ENCODE measurements around the gene ADGRG1.

ADGRG1 gene

GRCh38 chr16:57620335-57621231 lies 7.8 kb upstream of the ADGRG1 start:
- DNase-seq (ENCODE audit: low read depth), result no peak
- TF ChIP-seq, protein P1, sequence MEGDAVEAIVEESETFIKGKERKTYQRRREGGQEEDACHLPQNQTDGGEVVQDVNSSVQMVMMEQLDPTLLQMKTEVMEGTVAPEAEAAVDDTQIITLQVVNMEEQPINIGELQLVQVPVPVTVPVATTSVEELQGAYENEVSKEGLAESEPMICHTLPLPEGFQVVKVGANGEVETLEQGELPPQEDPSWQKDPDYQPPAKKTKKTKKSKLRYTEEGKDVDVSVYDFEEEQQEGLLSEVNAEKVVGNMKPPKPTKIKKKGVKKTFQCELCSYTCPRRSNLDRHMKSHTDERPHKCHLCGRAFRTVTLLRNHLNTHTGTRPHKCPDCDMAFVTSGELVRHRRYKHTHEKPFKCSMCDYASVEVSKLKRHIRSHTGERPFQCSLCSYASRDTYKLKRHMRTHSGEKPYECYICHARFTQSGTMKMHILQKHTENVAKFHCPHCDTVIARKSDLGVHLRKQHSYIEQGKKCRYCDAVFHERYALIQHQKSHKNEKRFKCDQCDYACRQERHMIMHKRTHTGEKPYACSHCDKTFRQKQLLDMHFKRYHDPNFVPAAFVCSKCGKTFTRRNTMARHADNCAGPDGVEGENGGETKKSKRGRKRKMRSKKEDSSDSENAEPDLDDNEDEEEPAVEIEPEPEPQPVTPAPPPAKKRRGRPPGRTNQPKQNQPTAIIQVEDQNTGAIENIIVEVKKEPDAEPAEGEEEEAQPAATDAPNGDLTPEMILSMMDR (conservative IDR thresholded peaks at IDR 0.05; ENCODE audit: low read length), result no peak
- no peak overlapping the region for H3K4me3 ChIP-seq (ENCODE audit: low read length)

DNA sequence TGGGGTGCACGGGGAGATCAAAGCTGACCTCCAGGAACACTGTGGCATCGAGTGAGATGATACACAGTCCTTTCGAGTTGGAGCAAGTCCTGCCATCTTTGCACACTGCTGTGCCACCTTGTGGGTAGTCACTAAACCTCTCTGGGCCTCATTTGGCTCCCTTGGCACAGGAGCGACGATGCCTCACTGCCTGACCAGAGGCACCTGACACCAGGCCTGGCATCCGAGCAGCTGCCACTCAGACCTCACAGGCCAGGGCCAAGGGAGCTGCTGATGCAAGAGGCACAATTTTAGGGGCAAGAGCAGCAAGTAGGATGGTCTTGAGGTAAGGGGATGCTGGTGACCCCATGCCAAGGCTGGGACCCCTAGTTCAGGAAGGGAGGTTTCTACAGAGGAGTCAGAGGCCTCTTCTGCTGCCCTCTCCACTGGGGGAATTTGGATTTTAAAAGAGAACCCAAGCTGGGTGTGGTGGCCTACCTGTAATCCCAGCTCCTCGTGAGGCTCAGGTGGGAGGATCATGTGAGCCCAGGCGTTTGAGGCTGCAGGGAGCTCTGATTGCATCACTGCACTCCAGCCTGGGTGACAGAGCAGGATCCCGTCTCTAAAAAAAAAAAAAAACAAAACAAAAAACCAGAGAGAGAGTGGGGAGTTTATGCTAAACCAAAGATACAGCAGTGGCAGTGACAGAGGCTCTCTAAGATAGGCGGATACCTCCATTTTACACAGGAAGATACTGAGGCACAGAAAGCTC lies 6.7 kb upstream of the ADGRG1 start:
- no peak overlapping the region for H3K4me3 ChIP-seq (ENCODE audit: low read length)
- TF ChIP-seq, protein P1 (conservative IDR thresholded peaks at IDR 0.05; ENCODE audit: low read length), result no peak
- no peak for DNase-seq (ENCODE audit: low read depth)

GRCh38 chr16:57622361-57623250 lies 5.8 kb upstream of the ADGRG1 start:
- H3K4me3 ChIP-seq (ENCODE audit: low read length), result no peak overlapping the region
- DNase-seq (ENCODE audit: low read depth), result no peak
- TF ChIP-seq, protein P1 (conservative IDR thresholded peaks at IDR 0.05; ENCODE audit: low read length), result no peak

DNA sequence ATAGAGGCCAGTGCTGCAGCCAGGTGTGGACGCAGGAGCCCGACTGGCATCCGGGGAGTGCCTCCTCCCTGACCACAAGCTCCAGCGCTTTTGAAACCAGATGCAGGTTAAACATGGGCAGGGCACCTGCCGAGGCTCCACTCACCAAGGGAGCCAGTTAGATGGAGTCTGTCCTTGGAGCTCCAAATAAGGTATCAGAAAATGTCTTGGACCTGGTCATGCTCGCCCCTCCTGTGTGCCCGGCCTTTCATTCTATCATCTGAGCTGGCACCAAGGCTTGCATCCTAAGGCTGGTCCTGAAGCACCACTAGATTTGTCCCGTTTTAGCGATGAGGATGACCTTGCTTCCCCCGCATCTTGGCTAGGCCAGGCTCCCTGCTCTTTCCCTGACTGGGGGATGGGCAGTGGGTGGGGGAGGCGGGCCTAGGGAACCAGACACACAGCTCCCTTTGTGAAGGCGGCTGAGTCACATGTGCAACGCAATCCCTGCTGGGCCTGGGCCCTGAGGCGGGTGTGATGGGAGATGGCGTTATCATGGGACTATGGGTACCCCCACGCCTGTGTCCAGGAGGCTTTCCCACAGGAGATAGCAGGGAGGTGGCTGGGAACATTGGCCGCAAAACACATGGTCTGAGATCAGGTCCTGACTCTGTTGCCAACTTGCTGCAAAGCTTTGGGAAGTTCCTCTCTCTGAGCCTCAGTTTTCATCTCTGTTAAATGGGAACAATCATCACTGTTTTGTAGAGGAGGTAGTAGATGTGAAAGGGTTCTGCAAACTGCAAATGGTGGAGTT lies 5.0 kb upstream of the ADGRG1 start:
- TF ChIP-seq, protein P1 (conservative IDR thresholded peaks at IDR 0.05; ENCODE audit: low read length), result no peak
- DNase-seq (ENCODE audit: low read depth), result no peak
- H3K4me3 ChIP-seq (ENCODE audit: low read length), result no peak overlapping the region

GRCh38 chr16:57624044-57624688 lies 4.3 kb upstream of the ADGRG1 start:
- TF ChIP-seq, protein P1 (conservative IDR thresholded peaks at IDR 0.05; ENCODE audit: low read length), result no peak
- H3K4me3 ChIP-seq (ENCODE audit: low read length), result no peak overlapping the region
- DNase-seq (ENCODE audit: low read depth), result no peak

All from AG10803 (cell line).